Naive thymus-derived CD8-positive, alpha-beta T cell (primary cell): Measurements from ENCODE around the gene TCP11L2. TPM values are rescaled to one million over a fixed set of nuclear protein-coding genes. Genes with fewer than 3 reads are reported as not detected.
"Not testable (repeated sequence)": the region's sequence is repeated elsewhere in the genome, so short reads cannot be mapped to it uniquely, and the experiment has no call there.

Source experiments
- ATAC-seq, 2 donors: fragments of 150-1000 bp; cut with Tn5 transposase in 1 of 2; sonication (Bioruptor Pico), chemical (Tn5 transposase) in 1 of 2; 1 replicate in 1 of 2; 2 replicates in 1 of 2; pipeline ENCODE4 v1.10.0; 2021; ENCODE audit warnings: mild to moderate bottlenecking in 2 of 2, moderate library complexity in 2 of 2
- POLR2A ChIA-PET: fragments of 350-600 bp; sonication (Branson Sonifier 250); formaldehyde crosslinking; loops from one replicate; lab custom pipeline; 2021; ENCODE audit warnings: antibody characterized with exemption; lab: Charles Lee
- DNase-seq, 10 donors: peaks; one replicate each; pipeline versions ENCODE4 v3.0.0 to v3.0.0-alpha.2; 2020 to 2022
- H3K27ac Mint-ChIP-seq, 10 donors: one replicate each; pipeline ENCODE4 v1.8.0; 2020 to 2022; ENCODE audit warnings: mild to moderate bottlenecking in 10 of 10, mixed read lengths in 10 of 10, moderate library complexity in 4 of 10, inconsistent platforms in 1 of 10
- H3K27me3 Mint-ChIP-seq, 5 donors: one replicate each; pipeline ENCODE4 v1.8.0; 2021 to 2022; ENCODE audit warnings: mixed read lengths in 5 of 5
- H3K36me3 Mint-ChIP-seq, 3 donors: one replicate each; pipeline ENCODE4 v1.8.0; 2020 to 2022; ENCODE audit warnings: mixed read lengths in 3 of 3, mild to moderate bottlenecking in 2 of 3, inconsistent platforms in 1 of 3
- H3K4me1 Mint-ChIP-seq, 4 donors: one replicate each; pipeline ENCODE4 v1.8.0; 2021 to 2022; ENCODE audit warnings: mixed read lengths in 4 of 4
- H3K4me3 Mint-ChIP-seq, 10 donors: one replicate each; pipeline ENCODE4 v1.8.0; 2020 to 2022; ENCODE audit warnings: mild to moderate bottlenecking in 10 of 10, mixed read lengths in 10 of 10, moderate library complexity in 6 of 10, inconsistent platforms in 1 of 10
- H3K9me3 Mint-ChIP-seq, 9 donors: one replicate each; pipeline ENCODE4 v1.8.0; 2020 to 2022; ENCODE audit warnings: mixed read lengths in 9 of 9, mild to moderate bottlenecking in 3 of 9, inconsistent platforms in 1 of 9, moderate library complexity in 1 of 9
- polyA plus RNA-seq, 3 donors: library from polyadenylated mRNA; unstranded; fragments of 300-500 nt; fragmentation: Illumina TruSeq; gene quantifications; one replicate each; pipeline ENCODE4 v1.2.3, GENCODE V29; 2021
- total RNA-seq, 8 experiments: library from RNA in 2 of 8; stranded (reverse) in 2 of 8; gene quantifications; one replicate each; pipeline ENCODE4 v1.2.3 and lab custom pipeline; 2021 to 2026

The TCP11L2 gene
- total and polyA plus RNA-seq, 5 experiments from 2014 or later, result 30.6 to 211 (median 45.4) TPM

DNA sequence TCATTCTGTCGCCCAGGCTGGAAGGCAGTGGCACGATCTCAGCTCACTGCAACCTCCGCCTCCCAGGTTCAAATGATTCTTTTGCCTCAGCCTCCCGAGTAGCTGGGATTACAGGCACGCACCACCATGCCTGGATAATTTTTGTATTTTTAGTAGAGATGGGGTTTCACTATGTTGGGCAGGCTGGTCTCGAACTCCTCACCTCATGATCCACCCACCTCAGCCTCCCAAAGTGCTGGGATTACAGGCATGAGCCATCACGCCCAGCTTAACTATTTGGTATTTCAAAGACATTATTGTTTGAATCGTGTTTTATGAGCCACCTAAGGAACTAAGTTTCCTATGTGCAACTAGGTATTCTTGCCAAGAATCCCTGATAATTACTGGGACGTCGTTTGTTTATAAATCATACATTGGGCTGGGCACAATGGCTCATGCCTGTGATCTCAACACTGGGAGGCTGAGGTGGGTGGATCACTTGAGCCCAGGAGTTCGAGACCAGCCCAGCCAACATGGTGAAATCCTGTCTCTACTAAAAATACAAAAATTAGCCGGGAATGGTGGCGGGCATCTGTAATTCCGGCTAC is 15.9 kb upstream of the TCP11L2 start:
- not testable (repeated sequence) for H3K4me3 Mint-ChIP-seq, H3K27me3 Mint-ChIP-seq, H3K36me3 Mint-ChIP-seq, ATAC-seq, H3K27ac Mint-ChIP-seq, DNase-seq
- peaks cover 1 to 18% (median 10%) of the 10 kb centered on the region in 4 donors for H3K4me1 Mint-ChIP-seq
- H3K9me3 Mint-ChIP-seq, result peaks cover 0 to 10% (median 6%) of the 10 kb centered on the region in 9 donors
- POLR2A ChIA-PET, result interaction anchor here (5.7 kb wide), 1 partner anchor 16 kb away, joined by 63 read pairs; the partner anchor contains the start of gene TCP11L2

DNA sequence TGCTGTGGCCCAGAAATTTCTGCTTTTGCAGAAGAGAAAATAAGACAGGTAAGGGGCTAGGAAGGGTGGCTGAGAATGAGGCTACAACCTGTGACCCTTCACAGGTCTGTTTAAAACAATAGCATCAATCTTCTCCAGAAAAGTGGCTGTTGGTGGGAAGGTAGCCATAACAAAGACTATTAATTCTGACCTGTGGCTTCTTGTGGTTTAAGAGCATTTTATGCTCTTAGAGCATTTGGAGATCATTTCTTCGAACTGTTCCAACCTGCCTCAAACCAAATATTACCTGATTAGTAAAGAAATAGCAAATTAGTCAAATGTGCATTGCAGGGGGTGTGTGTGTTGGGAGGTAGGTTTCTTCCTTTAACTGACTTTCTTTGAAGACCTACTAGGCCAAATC is 15.2 kb upstream of the TCP11L2 start:
- no peak for ATAC-seq
- Mint-ChIP-seq H3K36me3 (peaks cover 0 to 2% (median under 1%) of the 10 kb centered on the region in 3 donors), H3K4me1 (peaks cover 1 to 15% (median 9%) of the 10 kb centered on the region in 4 donors), H3K4me3 (no peak overlapping the region), H3K27ac (peak overlapping the region in 1 of 10 donors; percentile 39), H3K27me3 (peaks cover 2 to 9% (median 6%) of the 10 kb centered on the region in 5 donors), H3K9me3 (peaks cover 0 to 5% (median 2%) of the 10 kb centered on the region in 9 donors)
- POLR2A ChIA-PET, result no interaction called here
- DNase-seq, result no peak

DNA sequence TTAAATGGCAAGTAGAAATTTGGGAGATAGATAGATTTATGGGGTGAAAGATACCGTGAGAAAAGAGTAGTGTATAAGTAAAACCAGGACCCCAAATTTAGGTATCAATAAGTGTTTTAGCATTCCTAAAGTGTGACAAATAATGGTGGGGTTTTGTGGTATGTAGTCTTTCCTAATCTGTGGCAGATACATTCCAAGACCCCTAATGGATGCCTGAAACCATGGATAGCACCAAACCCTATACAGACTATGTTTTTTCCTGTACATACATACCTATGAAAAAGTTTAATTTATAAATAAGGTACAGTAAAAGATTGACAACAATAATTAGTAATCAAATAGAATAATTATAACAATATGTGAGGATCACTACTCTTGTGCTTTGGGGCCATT is 14.4 kb upstream of the TCP11L2 start:
- Mint-ChIP-seq H3K36me3 (no peaks in the 10 kb centered on the region), H3K4me3 (no peak overlapping the region), H3K27me3 (peaks cover under 1 to 9% (median 6%) of the 10 kb centered on the region in 5 donors), H3K27ac (no peak overlapping the region), H3K9me3 (no peaks in the 10 kb centered on the region), H3K4me1 (peaks cover 1 to 10% (median 7%) of the 10 kb centered on the region in 4 donors)
- DNase-seq (no peak), ATAC-seq (no peak)
- POLR2A ChIA-PET, result interaction anchor here (1.1 kb wide), 1 partner anchor 15 kb away, joined by 3 read pairs; no protein-coding TSS in a partner anchor

DNA sequence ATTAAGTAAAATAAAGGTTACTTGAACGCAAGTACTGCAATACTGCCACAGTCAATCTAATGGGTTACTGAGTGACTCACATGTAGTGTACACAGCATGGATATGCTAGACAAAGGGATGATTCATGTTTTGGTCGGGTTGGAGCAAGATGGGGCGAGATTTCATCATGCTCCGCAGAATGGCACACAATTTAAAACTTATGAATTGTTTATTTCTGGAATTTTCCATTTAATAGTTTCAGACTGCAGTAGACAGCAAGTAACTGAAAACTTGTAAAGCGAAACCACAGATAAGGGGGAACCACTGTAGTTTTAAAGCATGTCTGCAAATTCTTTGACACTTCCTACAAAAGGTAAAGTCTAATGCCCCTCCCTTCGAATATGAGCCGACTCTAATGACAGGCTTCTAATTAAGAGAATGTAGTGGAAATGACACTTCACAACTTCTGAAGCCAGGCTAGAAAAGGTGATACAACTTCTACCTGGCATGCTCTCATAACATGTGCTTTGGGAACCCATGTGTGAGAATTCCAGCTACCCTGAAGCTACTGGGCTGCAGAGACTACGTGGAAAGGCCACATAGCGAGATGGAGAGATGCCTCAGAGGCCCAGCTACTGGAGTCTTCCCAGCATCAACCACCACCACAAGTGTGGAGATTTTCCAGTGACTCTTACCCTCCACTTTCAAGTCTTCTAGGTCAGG is 13.9 kb upstream of the TCP11L2 start:
- no peak overlapping the region for H3K4me3 Mint-ChIP-seq
- H3K27ac Mint-ChIP-seq, result no peak overlapping the region
- DNase-seq (no peak), ATAC-seq (no peak)
- POLR2A ChIA-PET, result interaction anchor here (1.1 kb wide), 1 partner anchor 15 kb away, joined by 3 read pairs; no protein-coding TSS in a partner anchor
- no peaks in the 10 kb centered on the region for H3K9me3 Mint-ChIP-seq
- H3K4me1 Mint-ChIP-seq, result peaks cover 1 to 10% (median 6%) of the 10 kb centered on the region in 4 donors
- H3K27me3 Mint-ChIP-seq, result peaks cover 0 to 9% (median 6%) of the 10 kb centered on the region in 5 donors
- no peaks in the 10 kb centered on the region for H3K36me3 Mint-ChIP-seq

DNA sequence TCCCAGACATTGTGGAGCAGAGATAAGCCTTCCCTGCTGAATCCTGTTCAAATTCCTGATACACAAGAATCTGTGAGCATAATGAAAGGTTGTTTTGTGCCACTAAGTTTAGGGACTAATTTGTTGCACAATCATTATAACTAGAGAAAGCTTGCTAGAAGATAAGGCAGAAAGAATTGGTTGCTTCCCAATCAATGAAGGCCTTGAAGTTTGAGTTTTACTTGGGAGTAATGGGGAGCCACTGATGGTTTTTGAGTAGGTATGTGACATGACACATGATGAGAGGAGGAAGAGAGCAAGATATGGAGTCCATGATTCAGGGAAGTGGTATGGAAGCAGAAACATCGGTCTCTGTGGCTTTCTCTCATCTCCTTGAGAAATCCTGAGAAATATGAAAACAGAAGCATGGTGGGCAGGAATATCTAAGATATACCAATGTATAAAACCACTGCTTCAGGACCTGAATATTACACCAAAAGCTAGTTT is 13.3 kb upstream of the TCP11L2 start:
- DNase-seq (no peak), ATAC-seq (no peak)
- peaks cover 0 to 6% (median 5%) of the 10 kb centered on the region in 5 donors for H3K27me3 Mint-ChIP-seq
- no peaks in the 10 kb centered on the region for H3K9me3 Mint-ChIP-seq
- H3K36me3 Mint-ChIP-seq, result no peaks in the 10 kb centered on the region
- H3K4me3 Mint-ChIP-seq, result no peak overlapping the region
- H3K27ac Mint-ChIP-seq, result peak overlapping the region in 2 of 10 donors; percentile 23 to 37
- peaks cover 1 to 9% (median 6%) of the 10 kb centered on the region in 4 donors for H3K4me1 Mint-ChIP-seq
- POLR2A ChIA-PET, result no interaction called here

DNA sequence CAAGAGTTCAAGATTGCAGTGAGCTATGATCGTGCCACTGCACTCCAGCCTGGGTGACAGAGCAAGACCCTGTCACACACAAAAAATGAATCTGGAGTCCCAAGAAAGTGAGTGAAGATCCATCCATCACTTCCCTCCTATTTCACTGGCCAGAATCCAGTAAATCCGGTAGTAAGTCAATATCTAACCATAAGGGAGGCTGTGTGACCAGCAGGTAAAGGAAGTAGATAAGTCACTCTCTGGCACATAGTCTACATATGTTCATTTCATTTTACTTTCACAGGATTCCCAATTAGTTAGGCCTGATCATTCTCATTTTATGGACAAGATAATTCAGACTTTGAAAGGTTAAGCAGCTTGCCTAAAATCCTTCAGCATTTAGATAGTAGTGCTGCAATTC is 11.9 kb upstream of the TCP11L2 start:
- H3K27me3 Mint-ChIP-seq, result no peaks in the 10 kb centered on the region
- H3K36me3 Mint-ChIP-seq, result no peaks in the 10 kb centered on the region
- POLR2A ChIA-PET, result interaction anchor here (1.3 kb wide), 1 partner anchor 11 kb away, joined by 6 read pairs; no protein-coding TSS in a partner anchor
- ATAC-seq, result no peak
- no peak for DNase-seq
- no peak overlapping the region for H3K4me3 Mint-ChIP-seq
- no peak overlapping the region for H3K27ac Mint-ChIP-seq
- H3K9me3 Mint-ChIP-seq, result no peaks in the 10 kb centered on the region
- peaks cover 0 to 1% (median 0%) of the 10 kb centered on the region in 4 donors for H3K4me1 Mint-ChIP-seq

DNA sequence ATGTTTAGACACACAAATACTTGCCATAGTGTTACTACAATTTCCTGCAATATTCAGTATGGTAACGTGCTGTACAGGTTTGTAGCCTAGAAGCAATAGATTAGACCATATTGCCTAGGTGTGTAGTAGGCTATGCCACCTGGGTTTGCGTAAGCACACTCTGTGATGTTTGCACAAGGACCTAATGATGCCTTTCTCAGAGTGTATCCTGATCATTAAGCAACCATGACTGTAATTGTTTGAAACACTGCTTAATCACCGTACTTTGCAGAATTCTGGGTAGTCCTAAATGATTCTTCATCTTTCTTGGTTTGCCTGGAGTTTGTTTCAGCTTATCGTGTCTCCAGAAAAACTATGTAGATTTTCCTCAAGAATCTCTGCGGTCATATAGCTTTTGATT is 11.2 kb upstream of the TCP11L2 start:
- Mint-ChIP-seq H3K4me3 (no peak overlapping the region), H3K36me3 (no peaks in the 10 kb centered on the region), H3K27ac (no peak overlapping the region), H3K4me1 (peaks cover 0 to 1% (median 0%) of the 10 kb centered on the region in 4 donors), H3K9me3 (no peaks in the 10 kb centered on the region), H3K27me3 (no peaks in the 10 kb centered on the region)
- ATAC-seq (no peak), DNase-seq (no peak)
- POLR2A ChIA-PET, result interaction anchor here (1.3 kb wide), 1 partner anchor 10 kb away, joined by 6 read pairs; no protein-coding TSS in a partner anchor

DNA sequence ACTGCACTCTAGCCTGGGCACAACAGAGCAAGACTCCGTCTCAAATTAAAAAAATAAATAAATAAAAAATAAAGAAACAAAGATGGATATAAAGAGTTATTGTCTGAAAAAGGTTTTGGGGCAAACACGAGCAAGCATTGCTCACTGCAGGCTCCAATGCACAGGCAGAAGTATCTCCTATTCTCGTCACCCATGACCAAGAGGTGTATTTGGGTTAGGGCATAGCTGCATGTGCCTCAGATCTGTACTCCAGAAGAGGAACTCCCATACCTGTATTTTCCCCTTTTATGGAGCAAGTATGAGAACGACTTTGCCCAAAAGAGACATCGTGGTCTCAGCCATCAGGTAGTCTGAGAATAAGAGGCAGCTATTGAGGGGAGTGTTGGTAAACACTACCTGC is 10.2 kb upstream of the TCP11L2 start:
- Mint-ChIP-seq H3K4me1 (peaks cover 0 to 3% (median 2%) of the 10 kb centered on the region in 4 donors), H3K9me3 (no peaks in the 10 kb centered on the region)
- ATAC-seq, result no peak

DNA sequence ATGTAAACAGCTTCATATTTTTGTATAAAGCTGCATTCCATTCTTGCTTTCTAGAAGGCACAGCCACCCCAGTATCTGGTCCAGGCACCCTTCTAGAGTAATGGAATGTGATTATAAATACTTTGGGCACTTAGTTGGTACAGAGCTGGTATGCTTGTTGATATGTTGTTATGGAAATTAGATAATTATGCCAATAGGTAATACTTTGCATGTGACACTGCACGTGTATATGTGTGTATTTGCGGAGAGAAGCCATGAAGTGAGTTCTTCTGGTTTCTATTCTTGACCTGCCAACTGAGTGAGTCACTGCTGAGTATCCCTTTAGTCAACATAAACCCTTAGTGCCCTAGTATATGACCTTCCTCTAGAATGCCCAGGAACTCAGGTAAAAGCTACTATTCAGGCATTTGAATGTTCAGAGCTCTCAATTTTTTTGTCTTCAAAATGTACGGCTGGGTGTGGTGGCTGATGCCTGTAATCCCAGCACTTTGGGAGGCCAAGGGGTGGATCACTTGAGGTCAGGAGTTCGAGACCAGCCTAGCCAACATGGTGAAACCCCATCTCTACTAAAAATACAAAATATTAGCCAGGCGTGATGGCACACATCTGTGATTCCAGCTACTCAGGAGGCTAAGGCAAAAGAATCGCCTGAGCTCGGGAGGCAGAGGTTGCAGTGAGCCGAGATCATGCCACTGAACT is 6.2 kb upstream of the TCP11L2 start:
- no peaks in the 10 kb centered on the region for H3K27me3 Mint-ChIP-seq
- DNase-seq (no peak), ATAC-seq (no peak)
- H3K27ac Mint-ChIP-seq, result peak overlapping the region in 1 of 10 donors; percentile 11
- H3K4me3 Mint-ChIP-seq, result no peak overlapping the region
- POLR2A ChIA-PET, result interaction anchor here (2.1 kb wide), 1 partner anchor 69 kb away, joined by 8 read pairs; no protein-coding TSS in a partner anchor
- H3K9me3 Mint-ChIP-seq, result no peaks in the 10 kb centered on the region
- no peaks in the 10 kb centered on the region for H3K36me3 Mint-ChIP-seq
- H3K4me1 Mint-ChIP-seq, result peaks cover 8 to 18% (median 17%) of the 10 kb centered on the region in 4 donors

More for the DNA sequence above, 10.2 kb upstream of the TCP11L2 start:
- H3K27ac Mint-ChIP-seq, result no peak overlapping the region
- no peak overlapping the region for H3K4me3 Mint-ChIP-seq
- no peaks in the 10 kb centered on the region for H3K36me3 Mint-ChIP-seq
- POLR2A ChIA-PET, result no interaction called here
- H3K27me3 Mint-ChIP-seq, result no peaks in the 10 kb centered on the region
- no peak for DNase-seq

DNA sequence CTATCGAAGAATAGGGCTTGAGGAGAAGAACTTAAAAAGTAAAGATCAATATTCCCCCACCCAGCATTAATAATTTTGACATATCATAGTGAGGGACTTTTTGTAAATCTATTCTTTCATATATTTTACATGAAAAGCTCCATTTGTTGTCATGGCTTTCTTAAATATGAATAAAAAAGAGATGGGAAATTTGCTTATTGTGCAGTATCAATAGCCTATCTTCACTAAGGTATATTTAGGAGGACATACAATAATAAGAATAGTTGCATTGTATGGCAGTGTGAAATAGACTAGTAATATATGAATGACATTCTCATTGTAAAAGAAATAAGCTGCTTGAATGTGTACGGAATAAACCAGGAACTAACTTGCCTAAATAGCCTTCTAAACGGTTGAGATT is 5.5 kb upstream of the TCP11L2 start:
- H3K27ac Mint-ChIP-seq, result peak overlapping the region in 3 of 10 donors; percentile 7 to 77 (median 51)
- peaks cover 13 to 25% (median 22%) of the 10 kb centered on the region in 4 donors for H3K4me1 Mint-ChIP-seq
- POLR2A ChIA-PET, result interaction anchor here (2.1 kb wide), 1 partner anchor 70 kb away, joined by 8 read pairs; no protein-coding TSS in a partner anchor
- ATAC-seq (no peak), DNase-seq (no peak)
- no peaks in the 10 kb centered on the region for H3K27me3 Mint-ChIP-seq
- H3K36me3 Mint-ChIP-seq, result no peaks in the 10 kb centered on the region
- no peak overlapping the region for H3K4me3 Mint-ChIP-seq
- no peaks in the 10 kb centered on the region for H3K9me3 Mint-ChIP-seq

DNA sequence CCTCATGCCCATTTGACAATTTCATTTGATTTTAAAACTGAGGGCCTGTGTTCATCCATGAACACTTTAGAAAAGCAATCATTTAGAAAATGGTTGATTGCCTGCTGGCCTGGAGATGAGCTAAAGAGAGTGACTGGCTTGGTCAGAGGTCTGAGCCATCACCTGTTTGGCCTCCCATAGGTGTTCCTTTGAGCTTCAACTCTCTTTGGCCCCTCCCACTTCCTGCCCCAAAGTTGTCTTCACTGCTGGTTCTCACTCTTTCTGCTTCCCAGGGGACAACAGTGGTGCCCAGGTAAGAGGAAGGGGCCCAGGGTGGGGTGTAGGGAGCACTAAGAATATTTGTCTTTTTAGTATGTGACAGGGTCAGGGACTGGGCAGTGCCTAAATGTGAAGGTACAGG is 4.9 kb upstream of the TCP11L2 start:
- DNase-seq (no peak), ATAC-seq (no peak)
- H3K36me3 Mint-ChIP-seq, result no peaks in the 10 kb centered on the region
- H3K9me3 Mint-ChIP-seq, result no peaks in the 10 kb centered on the region
- H3K4me1 Mint-ChIP-seq, result peaks cover 15 to 25% (median 22%) of the 10 kb centered on the region in 4 donors
- no peaks in the 10 kb centered on the region for H3K27me3 Mint-ChIP-seq
- H3K4me3 Mint-ChIP-seq, result peak overlapping the region in 1 of 10 donors; percentile 16
- peak overlapping the region in 6 of 10 donors; percentile 7 to 80 (median 62) for H3K27ac Mint-ChIP-seq
- POLR2A ChIA-PET, result interaction anchor here (1.1 to 2.1 kb wide), 2 partner anchors 49 to 71 kb away, joined by 5 to 8 read pairs; no protein-coding TSS in a partner anchor

DNA sequence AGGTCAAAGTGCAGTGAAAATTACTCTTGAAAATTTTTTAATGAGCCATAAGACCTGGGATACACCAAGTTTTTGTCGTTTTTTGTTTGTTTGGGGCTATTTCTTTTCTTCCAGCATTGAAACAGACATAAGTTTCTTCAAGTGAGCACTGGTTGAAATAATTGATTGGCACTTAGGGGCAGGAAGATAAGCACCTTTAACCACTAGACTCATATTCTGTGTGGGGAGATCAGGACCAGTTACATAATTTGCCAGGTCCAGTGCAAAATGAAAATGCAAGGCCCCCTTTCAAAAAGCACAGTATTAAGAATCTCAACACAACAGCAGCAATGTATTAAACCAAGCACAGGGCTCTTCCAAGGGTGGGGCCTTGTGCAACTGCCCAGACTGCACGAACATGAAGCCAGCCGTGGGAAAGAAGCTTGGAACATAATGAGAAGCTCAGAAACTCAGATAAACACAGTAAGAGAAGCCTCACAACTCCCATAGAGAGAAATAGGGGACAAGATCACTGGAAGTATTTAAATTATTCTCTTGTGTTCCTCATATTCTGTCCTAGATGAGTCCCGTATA is 3.2 kb upstream of the TCP11L2 start:
- Mint-ChIP-seq H3K4me3 (no peak overlapping the region), H3K27ac (peak overlapping the region in 9 of 10 donors; percentile 25 to 100 (median 57)), H3K9me3 (no peaks in the 10 kb centered on the region), H3K4me1 (peaks cover 21 to 35% (median 31%) of the 10 kb centered on the region in 4 donors), H3K27me3 (no peaks in the 10 kb centered on the region), H3K36me3 (peaks cover 0 to under 1% (median 0%) of the 10 kb centered on the region in 3 donors)
- ATAC-seq, result no peak
- POLR2A ChIA-PET, result no interaction called here
- no peak for DNase-seq
